HepG2 (cell line): ENCODE measurements around the gene SLC25A33. TPM values are rescaled to one million over a fixed set of nuclear protein-coding genes. Genes with fewer than 3 reads are reported as not detected.

ENCODE experiments used
- ATAC-seq: fragments of 200-7000 bp; cut with Tn5 transposase; 3 replicates; pipeline ENCODE4 v1.9.1; 2020; ENCODE audit warnings: mild to moderate bottlenecking, moderate library complexity
- BruUV-seq: library from RNA; stranded (reverse); fragments of 400-500 nt; replicated peaks from 2 replicates; lab custom pipeline; 2021; lab: Mats Ljungman, UMichigan
- CTCF ChIA-PET: fragments of 300-600 bp; formaldehyde crosslinking; extraction: SDS; loops from one replicate; lab custom pipeline; 2021; ENCODE audit warnings: low total read pairs, inconsistent platforms, low intra/inter-chr PET ratio; lab: Yijun Ruan, JAX
- POLR2A ChIA-PET: fragments of 350-600 bp; sonication (Branson Sonifier 250); formaldehyde crosslinking; loops from one replicate; lab custom pipeline; 2020; ENCODE audit warnings: antibody characterized with exemption, inconsistent platforms; lab: Yijun Ruan, JAX
- DNase-seq: peaks from one replicate; pipeline ENCODE4 v3.0.0-alpha.2; 2015; ENCODE audit warnings: low spot score
- FAIRE-seq: peaks from 3 replicates; lab custom pipeline; 2011; peaks lifted over from hg19 to GRCh38; lab: Jason Lieb, UNC
- H2AFZ ChIP-seq: one replicate; pipeline ENCODE4 v1.6.1; 2011; ENCODE audit warnings: low read length, inconsistent platforms
- H3K27ac ChIP-seq: fragments of 300-600 bp; 3 replicates; pipeline ENCODE4 v1.8.0; 2011; ENCODE audit warnings: mixed run types, mild to moderate bottlenecking, mixed read lengths, low read length, inconsistent platforms; ENCODE audit not compliant: insufficient read depth; ENCODE audit errors: extremely low read length
- H3K27me3 ChIP-seq, 2 experiments: fragments of 200-600 bp in 1 of 2; 2 replicates in 1 of 2; 3 replicates in 1 of 2; pipeline versions ENCODE4 v1.6.0 to v1.8.0; 2011; ENCODE audit warnings: low read length in 2 of 2, mild to moderate bottlenecking in 2 of 2, moderate library complexity in 2 of 2, inconsistent platforms in 1 of 2; ENCODE audit not compliant: insufficient read depth in 2 of 2, control insufficient read depth in 1 of 2
- H3K36me3 ChIP-seq, 2 experiments: fragments of 200-600 bp in 1 of 2; replicated peaks in 1 of 2; 2 replicates in 1 of 2; 3 replicates in 1 of 2; pipeline versions ENCODE4 v1.5.1 to v1.8.0; 2011; ENCODE audit warnings: low read length in 2 of 2, inconsistent platforms in 1 of 2; ENCODE audit not compliant: insufficient read depth in 2 of 2, control insufficient read depth in 1 of 2
- H3K4me1 ChIP-seq: 2 replicates; pipeline ENCODE4 v1.5.1; 2012; ENCODE audit warnings: low read length, inconsistent platforms; ENCODE audit not compliant: insufficient read depth
- H3K4me2 ChIP-seq: 2 replicates; pipeline ENCODE4 v1.6.0; 2011; ENCODE audit warnings: low read depth, low read length, inconsistent platforms
- H3K4me3 ChIP-seq, 3 experiments: fragments of 200-600 bp in 1 of 3; sonication (generic), shearing (Covaris generic) in 1 of 3; replicated peaks in 1 of 3; 2 replicates each; pipeline ENCODE4 v1.5.1; 2011 to 2016; ENCODE audit warnings: low read length in 3 of 3, inconsistent platforms in 2 of 3, low read depth in 2 of 3, mild to moderate bottlenecking in 2 of 3, control low read depth in 1 of 3, mixed read lengths in 1 of 3; ENCODE audit not compliant: insufficient read depth in 1 of 3
- H3K79me2 ChIP-seq: one replicate; pipeline ENCODE4 v1.6.1; 2011; ENCODE audit warnings: low read length, inconsistent platforms; ENCODE audit not compliant: insufficient read depth
- H3K9ac ChIP-seq: 2 replicates; pipeline ENCODE4 v1.6.0; 2011; ENCODE audit warnings: mild to moderate bottlenecking, low read depth, low read length, inconsistent platforms; ENCODE audit not compliant: insufficient read depth
- H3K9me3 ChIP-seq: 2 replicates; pipeline ENCODE4 v1.5.1; 2012; ENCODE audit warnings: mild to moderate bottlenecking, low read length
- H4K20me1 ChIP-seq: 2 replicates; pipeline ENCODE4 v1.6.0; 2011; ENCODE audit warnings: inconsistent platforms, mild to moderate bottlenecking, low read length, moderate library complexity; ENCODE audit not compliant: insufficient read depth
- AKAP8 ChIP-seq: sonication (generic); formaldehyde crosslinking; IDR thresholded peaks from 2 replicates; pipeline ENCODE4 v1.5.1; 2020; ENCODE audit warnings: mild to moderate bottlenecking, missing genetic modification reagents
- KAT8 ChIP-seq: IDR thresholded peaks from 2 replicates; pipeline ENCODE4 v1.6.1; 2016; ENCODE audit warnings: missing genetic modification reagents, missing compliant biosample characterization
- NR2C2 ChIP-seq: sonication (generic); formaldehyde crosslinking; IDR thresholded peaks from 2 replicates; pipeline ENCODE4 v1.4.0; 2020; ENCODE audit warnings: missing genetic modification reagents, mild to moderate bottlenecking, moderate library complexity, borderline replicate concordance
- SNAPC4 ChIP-seq: sonication (generic); formaldehyde crosslinking; IDR thresholded peaks from 2 replicates; pipeline ENCODE4 v1.4.0; 2020; ENCODE audit warnings: mild to moderate bottlenecking, missing genetic modification reagents
- WGBS: methylation state at CpG from one replicate; pipeline ENCODE4 v1.1.6; 2017; ENCODE audit warnings: low lambda C conversion rate; 5-methylcytosine and 5-hydroxymethylcytosine counted together
- in situ Hi-C: cut with HindIII; loops from 2 replicates; pipeline ENCODE4 v1.10.0; 2017; ENCODE audit warnings: low pct_unique_long_range_greater_than_20kb; ENCODE audit not compliant: extremely low pct_ligation_motif_present
- intact Hi-C: fragments of 100-400 bp; cut with micrococcal nuclease; formaldehyde crosslinking; loops from one replicate; pipeline ENCODE4 v1.10.0; 2022; ENCODE audit not compliant: unreplicated experiment
- polyA plus RNA-seq, 8 experiments: library from polyadenylated mRNA; depleted of rRNA in 3 of 8; stranded (reverse) in 7 of 8; unstranded in 1 of 8; fragments of >200 nt; fragmentation: Illumina TruSeq in 4 of 8; extraction: Trizol in 4 of 8; gene quantifications; 2 replicates each; pipeline versions ENCODE4 v1.2.1 to v1.2.3, GENCODE V29; 2011 to 2016; ENCODE audit warnings: low read depth in 4 of 8, missing spikeins in 1 of 8, mixed read lengths in 1 of 8; ENCODE audit not compliant: insufficient read depth in 1 of 8
- total RNA-seq, 5 experiments: library from RNA; depleted of rRNA; stranded (reverse); fragments of >200 nt; fragmentation: Illumina TruSeq; extraction: Trizol; gene quantifications; 2 replicates each; pipeline ENCODE4 v1.2.3, GENCODE V29; 2016; ENCODE audit warnings: low read depth in 1 of 5

Gene SLC25A33
- total and polyA plus RNA-seq, 2 of the 13 experiments (the other 11 are each of a cell fraction or from before 2014, with no cell fraction given): 15.4 to 50.3 TPM

DNA sequence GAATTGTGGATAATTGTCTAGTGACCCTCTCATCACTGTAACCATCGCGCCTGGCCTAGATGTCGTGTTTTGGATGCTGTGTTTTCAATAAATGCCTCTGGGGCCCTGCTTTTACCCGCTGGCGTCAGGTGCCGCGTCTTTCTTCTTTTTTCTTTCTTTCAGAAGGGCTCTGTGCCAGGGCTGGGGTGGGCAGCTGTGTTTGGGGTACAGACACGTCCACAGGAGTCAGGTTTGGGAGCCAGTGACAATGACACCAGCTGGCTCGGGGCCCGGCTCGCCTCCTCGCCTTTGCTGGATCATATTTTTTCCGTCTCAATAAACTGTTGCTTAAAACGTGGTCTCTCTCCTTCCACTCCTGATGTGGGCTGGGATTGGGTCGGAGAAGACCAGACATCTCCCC, 65.6 kb downstream of the SLC25A33 start (continued):
- TF ChIP-seq SNAPC4 (no peak), NR2C2 (CRISPR knock-in tag) (no peak)

GRCh38 chr1:9605946-9606455, 66.7 kb downstream of the SLC25A33 start:
- Histone ChIP-seq H3K4me1 (no peaks in the 10 kb centered on the region), H2AFZ (no peak overlapping the region), H3K79me2 (no peaks in the 10 kb centered on the region), H3K9me3 (no peaks in the 10 kb centered on the region), H3K27me3 (no peaks in the 10 kb centered on the region), H3K4me2 (no peak overlapping the region), H3K36me3 (peaks cover 27 to 49% of the 10 kb centered on the region in 2 experiments; a peak in 4 of 5 replicates), H3K4me3 (no peak overlapping the region), H4K20me1 (no peaks in the 10 kb centered on the region), H3K27ac (no peak overlapping the region), H3K9ac (no peak overlapping the region)
- ChIA-PET CTCF (no interaction called here), POLR2A (no interaction called here)
- TF ChIP-seq KAT8 (CRISPR knock-in tag): no peak
- TF ChIP-seq AKAP8 (CRISPR knock-in tag): 0 out of 2 replicates have a peak, but pooled peaks have one; percentile 1
- intact Hi-C loops: no loop called here
- in situ Hi-C loops: no loop called here
- DNase-seq (no peak), FAIRE-seq (no peak), ATAC-seq (no peak)
- no TSS peak for BruUV-seq
- 100% methylated on average over 3 of the region's 14 CpGs for WGBS
